IPS-15b (cell line): ENCODE results near the gene TXNRD3.
"Not testable (repeated sequence)": the region's sequence is repeated elsewhere in the genome, so short reads cannot be mapped to it uniquely, and the experiment has no call there.

Experiments used
- H3K27me3 ChIP-seq: one replicate; pipeline ENCODE4 v1.6.1; 2013; ENCODE audit warnings: low read length; ENCODE audit not compliant: control insufficient read depth, insufficient read depth
- H3K36me3 ChIP-seq: one replicate; pipeline ENCODE4 v1.6.1; 2013; ENCODE audit warnings: low read length; ENCODE audit not compliant: control insufficient read depth, insufficient read depth
- H3K4me1 ChIP-seq: one replicate; pipeline ENCODE4 v1.6.1; 2013; ENCODE audit warnings: mild to moderate bottlenecking, low read length; ENCODE audit not compliant: control insufficient read depth, insufficient read depth
- H3K4me3 ChIP-seq: one replicate; pipeline ENCODE4 v1.5.1; 2013; ENCODE audit warnings: low read depth, low read length
- H3K9ac ChIP-seq: one replicate; pipeline ENCODE4 v1.6.1; 2013; ENCODE audit warnings: low read depth, mild to moderate bottlenecking, low read length
- H3K9me3 ChIP-seq: one replicate; pipeline ENCODE4 v1.6.1; 2013; ENCODE audit warnings: mild to moderate bottlenecking, low read length; ENCODE audit not compliant: control insufficient read depth, insufficient read depth

TXNRD3 gene

DNA sequence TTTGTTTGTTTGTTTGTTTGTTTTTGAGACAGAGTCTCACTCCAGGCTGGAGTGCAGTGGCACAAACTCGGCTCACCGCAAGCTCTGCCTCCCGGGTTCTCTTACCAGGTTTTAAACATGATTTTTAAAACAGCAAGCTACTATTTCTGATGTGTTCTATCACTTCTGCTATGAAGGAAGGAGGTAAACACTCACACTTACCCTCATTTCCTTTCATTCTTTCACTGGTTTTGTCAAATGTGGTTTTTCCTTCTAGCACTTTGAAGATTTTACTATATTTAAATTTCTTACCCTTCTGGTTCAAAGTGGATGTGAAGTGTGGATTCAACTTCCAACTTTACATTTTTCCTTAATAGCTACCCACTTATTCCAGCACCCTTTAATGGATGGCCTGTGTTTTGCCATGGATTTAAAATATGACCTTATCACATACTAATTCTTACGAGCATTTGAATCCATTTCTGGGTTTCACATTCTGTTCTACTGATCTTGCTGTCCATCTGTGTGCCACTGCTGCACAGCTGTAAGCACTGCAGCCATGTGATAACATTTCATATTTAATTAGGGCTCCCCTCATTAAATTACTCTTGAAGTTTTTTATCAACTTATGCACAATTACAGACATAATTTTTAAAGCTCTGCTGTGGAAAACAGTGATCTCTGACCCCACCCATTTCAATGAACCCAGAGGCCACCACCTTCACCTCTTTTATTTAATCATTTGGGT is 42.3 kb downstream of the TXNRD3 start:
- Histone ChIP-seq H3K9ac (no peak overlapping the region), H3K36me3 (no peaks in the 10 kb centered on the region), H3K4me1 (no peaks in the 10 kb centered on the region), H3K27me3 (no peaks in the 10 kb centered on the region), H3K9me3 (no peaks in the 10 kb centered on the region), H3K4me3 (no peak overlapping the region)

GRCh38 chr3:126609909-126610308 is 45.0 kb downstream of the TXNRD3 start:
- Histone ChIP-seq H3K27me3 (no peaks in the 10 kb centered on the region), H3K36me3 (no peaks in the 10 kb centered on the region), H3K4me1 (no peaks in the 10 kb centered on the region), H3K9me3 (no peaks in the 10 kb centered on the region), H3K4me3 (no peak overlapping the region), H3K9ac (no peak overlapping the region)

GRCh38 chr3:126607214-126607908 is 47.6 kb downstream of the TXNRD3 start:
- Histone ChIP-seq H3K36me3 (no peaks in the 10 kb centered on the region), H3K4me3 (no peak overlapping the region)

DNA sequence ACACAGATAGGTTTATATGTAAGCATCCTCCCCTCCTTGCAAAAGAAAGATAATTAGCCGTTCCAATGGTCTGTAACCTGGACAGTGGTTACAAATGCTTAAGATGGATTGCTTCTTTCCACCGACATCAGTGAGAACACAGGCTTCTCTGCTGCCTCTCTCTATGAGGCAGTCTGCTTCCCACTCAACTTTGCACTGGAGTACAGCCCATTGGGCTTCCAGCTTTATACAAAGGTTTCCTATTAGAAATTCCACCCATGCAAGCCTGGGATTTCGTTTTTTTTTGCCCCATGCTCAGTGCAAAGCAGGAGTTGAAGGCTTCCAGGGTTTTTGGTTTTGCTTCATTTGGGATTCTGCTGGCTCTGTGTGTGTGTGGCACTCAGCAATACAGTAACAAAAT is 48.9 kb downstream of the TXNRD3 start:
- no peaks in the 10 kb centered on the region for H3K27me3 ChIP-seq
- no peak overlapping the region for H3K9ac ChIP-seq
- no peak overlapping the region for H3K4me3 ChIP-seq
- no peaks in the 10 kb centered on the region for H3K9me3 ChIP-seq
- no peaks in the 10 kb centered on the region for H3K4me1 ChIP-seq
- no peaks in the 10 kb centered on the region for H3K36me3 ChIP-seq

More at GRCh38 chr3:126607214-126607908, 47.6 kb downstream of the TXNRD3 start:
- Histone ChIP-seq H3K9me3 (no peaks in the 10 kb centered on the region), H3K27me3 (no peaks in the 10 kb centered on the region), H3K9ac (no peak overlapping the region), H3K4me1 (no peaks in the 10 kb centered on the region)

GRCh38 chr3:126604691-126605090 is 50.2 kb downstream of the TXNRD3 start:
- no peaks in the 10 kb centered on the region for H3K36me3 ChIP-seq
- H3K27me3 ChIP-seq, result no peaks in the 10 kb centered on the region
- no peak overlapping the region for H3K9ac ChIP-seq
- no peaks in the 10 kb centered on the region for H3K9me3 ChIP-seq
- H3K4me1 ChIP-seq, result no peaks in the 10 kb centered on the region
- no peak overlapping the region for H3K4me3 ChIP-seq

DNA sequence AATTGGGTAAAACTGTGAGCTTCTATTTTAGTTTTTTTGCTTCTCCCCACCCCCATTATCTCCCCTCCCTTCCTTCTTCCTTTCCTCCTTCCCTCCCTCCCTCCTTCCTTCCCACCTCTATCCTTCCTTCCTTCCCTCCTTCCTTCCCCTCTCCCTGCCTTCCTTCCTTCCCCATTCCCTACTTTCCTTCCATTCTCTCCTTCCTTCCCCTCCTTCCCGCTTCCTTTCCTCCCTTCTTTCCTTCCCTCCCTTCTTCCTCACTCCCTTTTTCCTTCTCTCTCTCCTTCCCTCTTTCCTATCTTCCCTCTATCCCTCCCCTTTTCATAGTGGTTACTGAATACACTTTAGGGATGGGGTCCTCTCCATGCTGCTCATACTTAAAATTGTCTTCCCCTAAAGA is 55.8 kb downstream of the TXNRD3 start:
- Histone ChIP-seq H3K9me3 (no peaks in the 10 kb centered on the region), H3K4me3 (no peak overlapping the region), H3K9ac (no peak overlapping the region), H3K36me3 (no peaks in the 10 kb centered on the region), H3K27me3 (no peaks in the 10 kb centered on the region), H3K4me1 (no peaks in the 10 kb centered on the region)

- H3K9ac ChIP-seq, H3K4me1 ChIP-seq, H3K9me3 ChIP-seq, H3K4me3 ChIP-seq, H3K27me3 ChIP-seq, H3K36me3 ChIP-seq: not testable (repeated sequence)
Observed at GRCh38 chr3:126595479-126595878, 59.4 kb downstream of the TXNRD3 start.

DNA sequence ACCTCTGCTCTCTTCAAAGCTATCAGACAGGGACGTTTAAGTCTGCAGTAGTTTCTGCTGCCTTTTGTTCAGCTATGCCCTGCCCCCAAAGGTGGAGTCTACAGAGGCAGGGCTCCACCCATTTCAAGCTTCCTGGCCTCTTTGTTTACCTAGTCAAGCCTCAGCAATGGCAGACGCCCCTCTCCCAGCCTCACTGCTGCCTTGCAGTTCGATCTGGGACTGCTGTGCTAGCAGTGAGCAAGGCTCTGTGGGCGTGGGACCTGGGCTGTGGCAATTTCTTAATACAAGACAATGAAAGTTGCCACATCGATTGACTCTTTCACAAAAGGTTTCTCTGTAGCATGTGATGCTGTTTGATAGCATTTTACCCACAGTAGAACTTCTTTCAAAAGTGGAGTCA is 63.4 kb downstream of the TXNRD3 start:
- not testable (repeated sequence) for H3K9ac ChIP-seq, H3K27me3 ChIP-seq, H3K4me3 ChIP-seq, H3K4me1 ChIP-seq, H3K9me3 ChIP-seq, H3K36me3 ChIP-seq

- H3K4me3 ChIP-seq, result no peak overlapping the region
- H3K27me3 ChIP-seq, result no peaks in the 10 kb centered on the region
- H3K9ac ChIP-seq, result no peak overlapping the region
- H3K36me3 ChIP-seq, result no peaks in the 10 kb centered on the region
- no peaks in the 10 kb centered on the region for H3K4me1 ChIP-seq
- no peaks in the 10 kb centered on the region for H3K9me3 ChIP-seq
Observed at GRCh38 chr3:126582311-126582710, 72.6 kb downstream of the TXNRD3 start.

DNA sequence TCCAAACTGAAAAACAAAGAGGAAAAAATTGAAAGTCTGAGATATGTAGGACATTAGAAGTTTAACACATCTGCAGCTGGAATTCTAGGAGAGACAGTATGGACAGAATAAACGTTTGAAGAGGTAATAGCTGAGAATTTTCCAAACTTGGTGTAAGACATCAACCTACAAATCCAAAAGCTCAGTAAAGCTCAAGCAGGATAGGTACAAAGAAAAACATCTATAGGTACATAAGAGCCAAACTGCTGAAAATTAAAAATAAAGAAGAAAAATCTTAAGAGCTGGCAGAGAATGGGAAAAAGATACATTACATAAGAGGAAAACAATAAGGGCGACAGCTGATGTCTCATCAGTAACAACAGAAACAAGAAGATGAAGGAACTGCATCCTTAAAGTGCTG is 73.4 kb downstream of the TXNRD3 start:
- Histone ChIP-seq H3K9ac (no peak overlapping the region), H3K4me1 (no peaks in the 10 kb centered on the region), H3K27me3 (no peaks in the 10 kb centered on the region), H3K9me3 (no peaks in the 10 kb centered on the region), H3K36me3 (no peaks in the 10 kb centered on the region), H3K4me3 (no peak overlapping the region)

GRCh38 chr3:126580746-126581145 is 74.2 kb downstream of the TXNRD3 start:
- Histone ChIP-seq H3K9me3 (no peaks in the 10 kb centered on the region), H3K36me3 (no peaks in the 10 kb centered on the region), H3K4me1 (no peaks in the 10 kb centered on the region), H3K4me3 (no peak overlapping the region), H3K9ac (no peak overlapping the region), H3K27me3 (no peaks in the 10 kb centered on the region)

DNA sequence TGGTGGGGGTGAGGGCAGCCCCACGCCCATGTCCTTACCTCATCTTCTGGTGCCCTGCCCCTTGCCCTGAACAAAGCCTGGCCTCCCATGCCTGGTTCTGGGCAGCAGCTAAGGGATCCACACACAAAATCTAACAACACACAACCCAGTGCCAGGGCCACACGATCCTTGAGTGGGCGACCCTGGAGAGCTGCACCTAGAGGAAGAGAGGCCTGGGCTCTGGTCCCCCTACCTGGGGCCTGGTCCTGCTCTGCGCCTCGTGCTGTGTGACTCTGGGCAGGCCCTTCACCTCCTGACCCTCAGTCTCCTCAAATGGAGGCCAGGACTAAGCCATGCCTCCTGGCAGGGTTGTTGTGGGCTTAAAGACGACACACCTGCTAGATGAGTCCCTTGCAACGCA is 76.2 kb downstream of the TXNRD3 start:
- Histone ChIP-seq H3K36me3 (no peaks in the 10 kb centered on the region), H3K27me3 (no peaks in the 10 kb centered on the region), H3K4me1 (no peaks in the 10 kb centered on the region), H3K9ac (no peak overlapping the region), H3K9me3 (no peaks in the 10 kb centered on the region), H3K4me3 (no peak overlapping the region)
